ENCODE results near the gene SQOR.

SQOR gene

GRCh38 chr15:45618813-45619212 lies 16.0 kb upstream of the SQOR start:
- TF ChIP-seq CTCF (IDR thresholded peaks at IDR 0.05; ENCODE audit: borderline replicate concordance, control extremely low read depth, extremely low read depth, insufficient read depth, missing control alignments): no peak
- no peak for DNase-seq (ENCODE audit: low spot score)
- in situ Hi-C loops (cut with MboI; ENCODE audit: low sequenced_read_pairs, unreplicated experiment): loop anchor here (10.0 kb wide), 1 partner anchor 164 kb away; no protein-coding TSS in a partner anchor

DNA sequence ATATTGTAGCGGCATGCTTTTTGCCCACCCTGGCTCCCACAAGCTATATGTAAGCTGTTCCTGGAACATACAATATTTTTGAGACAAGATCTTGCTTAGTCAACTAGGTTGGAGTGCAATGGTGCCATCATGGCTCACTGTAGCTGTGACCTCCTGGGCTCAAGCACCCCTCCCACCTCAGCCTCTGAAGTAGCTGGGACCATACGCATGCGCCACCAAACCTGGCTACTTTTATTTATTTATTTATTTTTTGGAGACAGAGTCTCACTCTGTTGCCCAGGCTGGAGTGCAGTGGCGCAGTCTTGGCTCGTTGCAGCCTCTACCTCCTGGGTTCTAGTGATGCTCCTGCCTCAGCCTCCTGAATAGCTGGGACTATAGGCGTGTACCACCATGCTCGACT lies 6.7 kb upstream of the SQOR start:
- DNase-seq (ENCODE audit: low spot score): no peak
- no peak for TF ChIP-seq CTCF (IDR thresholded peaks at IDR 0.05; ENCODE audit: borderline replicate concordance, control extremely low read depth, extremely low read depth, insufficient read depth, missing control alignments)
- in situ Hi-C loops (cut with MboI; ENCODE audit: low sequenced_read_pairs, unreplicated experiment): no loop called here

DNA sequence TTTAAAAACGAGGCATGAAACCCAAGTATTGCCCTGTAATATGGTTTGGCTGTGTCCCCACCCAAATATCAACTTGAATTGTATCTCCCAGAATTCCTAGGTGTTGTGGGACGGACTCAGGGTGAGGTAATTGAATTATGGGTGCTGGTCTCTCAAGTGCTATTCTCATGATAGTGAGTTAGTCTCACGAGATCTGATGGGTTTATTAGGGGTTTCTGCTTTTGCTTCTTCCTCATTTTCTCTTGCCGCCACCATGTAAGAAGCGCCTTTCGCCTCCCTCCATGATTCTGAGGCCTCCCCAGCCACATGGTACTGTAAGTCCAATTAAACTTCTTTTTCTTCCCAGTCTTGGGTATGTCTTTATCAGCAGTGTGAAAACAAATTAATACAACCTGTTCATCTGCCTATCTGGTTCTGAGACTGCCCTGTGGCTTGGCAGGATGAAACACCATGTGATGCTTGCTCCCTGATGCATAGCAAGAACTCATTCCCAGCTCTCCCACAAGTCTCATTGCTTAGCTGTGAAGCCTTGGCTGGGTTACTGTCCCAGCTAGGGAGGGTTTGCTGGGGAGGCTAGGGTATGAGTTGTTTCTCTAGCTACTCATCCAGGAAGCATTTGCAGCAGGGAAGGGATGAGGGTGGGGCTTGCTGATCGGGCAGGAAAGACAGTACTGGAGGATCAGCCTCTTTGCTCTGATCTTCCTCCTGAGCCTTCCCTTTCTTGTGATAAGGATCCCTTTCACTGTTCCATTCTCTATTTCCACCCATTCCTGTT lies 3.7 kb upstream of the SQOR start:
- TF ChIP-seq CTCF (IDR thresholded peaks at IDR 0.05; ENCODE audit: borderline replicate concordance, control extremely low read depth, extremely low read depth, insufficient read depth, missing control alignments): no peak
- no peak for DNase-seq (ENCODE audit: low spot score)
- in situ Hi-C loops (cut with MboI; ENCODE audit: low sequenced_read_pairs, unreplicated experiment): no loop called here

GRCh38 chr15:45631776-45632175 lies 3.1 kb upstream of the SQOR start:
- in situ Hi-C loops (cut with MboI; ENCODE audit: low sequenced_read_pairs, unreplicated experiment): no loop called here
- no peak for DNase-seq (ENCODE audit: low spot score)
- TF ChIP-seq CTCF (IDR thresholded peaks at IDR 0.05; ENCODE audit: borderline replicate concordance, control extremely low read depth, extremely low read depth, insufficient read depth, missing control alignments): no peak

GRCh38 chr15:45635191-45635638 lies 386 bp downstream of the SQOR start:
- TF ChIP-seq CTCF (IDR thresholded peaks at IDR 0.05; ENCODE audit: borderline replicate concordance, control extremely low read depth, extremely low read depth, insufficient read depth, missing control alignments): peak; percentile 69
- no peak for DNase-seq (ENCODE audit: low spot score)
- in situ Hi-C loops (cut with MboI; ENCODE audit: low sequenced_read_pairs, unreplicated experiment): no loop called here

DNA sequence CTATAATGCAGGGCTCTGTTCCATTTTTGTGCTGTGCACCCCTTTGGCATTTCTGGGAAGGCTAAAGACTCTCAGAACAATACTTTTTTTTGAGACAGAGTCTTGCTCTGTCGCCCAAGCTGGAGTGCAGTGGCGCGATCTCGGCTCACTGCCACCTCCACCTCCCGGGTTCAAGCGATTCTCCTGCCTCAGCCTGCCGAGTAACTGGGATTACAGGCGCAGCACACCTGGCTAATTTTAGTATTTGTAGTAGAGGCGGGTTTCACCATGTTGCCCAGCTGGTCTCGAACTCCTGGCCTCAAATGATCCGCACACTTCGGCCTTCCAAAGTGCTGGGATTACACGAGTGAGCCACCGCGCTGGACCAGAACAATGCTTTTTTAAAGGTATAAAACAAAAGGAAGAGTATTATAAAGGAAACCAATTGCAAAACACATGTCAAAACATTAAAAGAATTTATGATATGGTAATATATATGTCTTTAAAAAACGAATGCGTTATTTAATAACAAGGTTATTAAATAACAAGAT lies 999 bp downstream of the SQOR start:
- in situ Hi-C loops (cut with MboI; ENCODE audit: low sequenced_read_pairs, unreplicated experiment): no loop called here
- DNase-seq (ENCODE audit: low spot score): no peak
- no peak for TF ChIP-seq CTCF (IDR thresholded peaks at IDR 0.05; ENCODE audit: borderline replicate concordance, control extremely low read depth, extremely low read depth, insufficient read depth, missing control alignments)
